Naive thymus-derived CD8-positive, alpha-beta T cell (primary cell): Measurements from ENCODE around the gene BCCIP. TPM values are rescaled to one million over a fixed set of nuclear protein-coding genes. Genes with fewer than 3 reads are reported as not detected.

Experiments used
- ATAC-seq, 2 donors: fragments of 150-1000 bp; cut with Tn5 transposase in 1 of 2; sonication (Bioruptor Pico), chemical (Tn5 transposase) in 1 of 2; 1 replicate in 1 of 2; 2 replicates in 1 of 2; pipeline ENCODE4 v1.10.0; 2021; ENCODE audit warnings: mild to moderate bottlenecking in 2 of 2, moderate library complexity in 2 of 2
- POLR2A ChIA-PET: fragments of 350-600 bp; sonication (Branson Sonifier 250); formaldehyde crosslinking; loops from one replicate; lab custom pipeline; 2021; ENCODE audit warnings: antibody characterized with exemption; lab: Charles Lee
- DNase-seq, 10 donors: peaks; one replicate each; pipeline versions ENCODE4 v3.0.0 to v3.0.0-alpha.2; 2020 to 2022
- H3K27ac Mint-ChIP-seq, 10 donors: one replicate each; pipeline ENCODE4 v1.8.0; 2020 to 2022; ENCODE audit warnings: mild to moderate bottlenecking in 10 of 10, mixed read lengths in 10 of 10, moderate library complexity in 4 of 10, inconsistent platforms in 1 of 10
- H3K27me3 Mint-ChIP-seq, 5 donors: one replicate each; pipeline ENCODE4 v1.8.0; 2021 to 2022; ENCODE audit warnings: mixed read lengths in 5 of 5
- H3K36me3 Mint-ChIP-seq, 3 donors: one replicate each; pipeline ENCODE4 v1.8.0; 2020 to 2022; ENCODE audit warnings: mixed read lengths in 3 of 3, mild to moderate bottlenecking in 2 of 3, inconsistent platforms in 1 of 3
- H3K4me1 Mint-ChIP-seq, 4 donors: one replicate each; pipeline ENCODE4 v1.8.0; 2021 to 2022; ENCODE audit warnings: mixed read lengths in 4 of 4
- H3K4me3 Mint-ChIP-seq, 10 donors: one replicate each; pipeline ENCODE4 v1.8.0; 2020 to 2022; ENCODE audit warnings: mild to moderate bottlenecking in 10 of 10, mixed read lengths in 10 of 10, moderate library complexity in 6 of 10, inconsistent platforms in 1 of 10
- H3K9me3 Mint-ChIP-seq, 9 donors: one replicate each; pipeline ENCODE4 v1.8.0; 2020 to 2022; ENCODE audit warnings: mixed read lengths in 9 of 9, mild to moderate bottlenecking in 3 of 9, inconsistent platforms in 1 of 9, moderate library complexity in 1 of 9
- microRNA-seq: library from miRNA; unstranded; fragments of <30 nt; microRNA quantifications from one replicate; pipeline ENCODE4 v1.2.0, GENCODE V29; 2022; ENCODE audit warnings: borderline microRNAs expressed
- polyA plus RNA-seq, 3 donors: library from polyadenylated mRNA; unstranded; fragments of 300-500 nt; fragmentation: Illumina TruSeq; gene quantifications; one replicate each; pipeline ENCODE4 v1.2.3, GENCODE V29; 2021
- total RNA-seq, 8 experiments: library from RNA in 2 of 8; stranded (reverse) in 2 of 8; gene quantifications; one replicate each; pipeline ENCODE4 v1.2.3 and lab custom pipeline; 2021 to 2026

BCCIP gene
- total and polyA plus RNA-seq, 5 experiments from 2014 or later: 46.3 to 94.0 (median 87.8) TPM

DNA sequence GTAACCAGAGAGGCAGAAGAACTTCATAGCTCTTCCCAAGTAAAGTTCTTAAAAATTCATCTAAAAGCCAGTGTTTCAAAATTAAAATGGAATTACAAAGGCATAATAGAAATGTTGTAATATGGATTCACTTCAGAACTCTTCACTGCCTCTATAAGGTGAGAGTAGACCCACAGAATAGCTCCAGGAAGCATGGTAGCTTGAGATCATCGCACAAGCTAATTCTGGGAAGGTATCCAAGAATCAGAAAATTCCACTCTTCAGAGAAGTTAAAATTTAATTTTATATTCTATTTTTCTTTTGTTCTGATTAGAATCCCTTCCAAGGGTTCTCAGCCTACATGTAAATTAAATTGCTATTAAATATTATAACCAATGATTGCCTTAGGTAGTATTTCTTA, 59.2 kb downstream of the BCCIP start:
- peaks cover 0 to 7% (median 0%) of the 10 kb centered on the region in 4 donors for H3K4me1 Mint-ChIP-seq
- DNase-seq: no peak
- POLR2A ChIA-PET: no interaction called here
- H3K4me3 Mint-ChIP-seq: no peak overlapping the region
- H3K27ac Mint-ChIP-seq: no peak overlapping the region
- no peaks in the 10 kb centered on the region for H3K27me3 Mint-ChIP-seq
- peaks cover 6 to 35% (median 27%) of the 10 kb centered on the region in 3 donors for H3K36me3 Mint-ChIP-seq
- peaks cover 0 to 6% (median 0%) of the 10 kb centered on the region in 9 donors for H3K9me3 Mint-ChIP-seq
- no peak for ATAC-seq

DNA sequence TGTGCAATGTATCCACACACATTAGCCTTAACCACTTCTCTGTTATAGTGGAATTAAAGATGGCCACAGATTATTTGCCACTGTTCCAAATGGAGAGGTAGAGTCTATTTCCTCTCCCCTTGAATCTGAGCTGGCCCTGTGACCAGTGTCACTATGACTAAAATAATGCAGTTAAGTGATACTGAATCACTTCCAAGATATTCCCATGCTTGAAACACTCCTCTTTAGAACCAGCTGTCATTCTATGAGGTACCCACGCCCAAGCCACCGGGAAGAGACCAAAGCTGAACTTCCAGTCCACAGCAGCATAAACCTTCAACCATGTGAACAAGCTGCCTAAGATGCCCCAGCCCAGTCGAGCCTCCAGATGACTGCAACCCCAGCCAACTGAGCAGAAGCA, 59.9 kb downstream of the BCCIP start:
- H3K4me1 Mint-ChIP-seq: peaks cover 0 to 7% (median 0%) of the 10 kb centered on the region in 4 donors
- POLR2A ChIA-PET: no interaction called here
- H3K27me3 Mint-ChIP-seq: no peaks in the 10 kb centered on the region
- no peak for ATAC-seq
- H3K4me3 Mint-ChIP-seq: no peak overlapping the region
- H3K36me3 Mint-ChIP-seq: peaks cover 0 to 29% (median 23%) of the 10 kb centered on the region in 3 donors
- no peak overlapping the region for H3K27ac Mint-ChIP-seq
- H3K9me3 Mint-ChIP-seq: no peaks in the 10 kb centered on the region
- DNase-seq: no peak

Small RNA genes within 50 kb of the gene (microRNA-seq; reads per million reads assigned to microRNA genes)
- gene MIR4484: 1.7 reads per million

Other genes starting within 250 kb of the BCCIP start
- not detected for gene TEX36, start 140.4 kb upstream of the BCCIP start, total RNA-seq
- not detected for gene TEX36, start 140.4 kb upstream of the BCCIP start, polyA plus RNA-seq
- gene EDRF1, start 103.8 kb upstream of the BCCIP start, total RNA-seq: 10 to 100 TPM; 58.1 to 61.4 TPM
- gene EDRF1, start 103.8 kb upstream of the BCCIP start, polyA plus RNA-seq: 10 to 100 TPM; 10.3 to 12.8 (median 11.6) TPM
- under 1 TPM; 0.18 to 0.71 TPM for gene MMP21, start 47.7 kb upstream of the BCCIP start, total RNA-seq
- gene MMP21, start 47.7 kb upstream of the BCCIP start, polyA plus RNA-seq: not detected
- 10 to 100 TPM; 37.8 to 40.6 TPM for gene UROS, start 288 bp upstream of the BCCIP start, total RNA-seq
- 10 to 100 TPM; 62.2 to 71.8 (median 66.5) TPM for gene UROS, start 288 bp upstream of the BCCIP start, polyA plus RNA-seq
- 10 to 100 TPM; 17.3 to 19.1 TPM for gene DHX32, start 57.7 kb downstream of the BCCIP start, total RNA-seq
- gene DHX32, start 57.7 kb downstream of the BCCIP start, polyA plus RNA-seq: 10 to 100 TPM; 11.5 to 17.3 (median 14.2) TPM
- under 1 TPM; 0.52 to 0.96 TPM for gene FANK1, start 73.0 kb downstream of the BCCIP start, total RNA-seq
- not detected for gene FANK1, start 73.0 kb downstream of the BCCIP start, polyA plus RNA-seq